ENCODE measurements around the gene KCNK7. TPM values are rescaled to one million over a fixed set of nuclear protein-coding genes. Genes with fewer than 3 reads are reported as not detected.

The KCNK7 gene
- total RNA-seq, 1 donor from 2014 or later: 0.17 TPM

DNA sequence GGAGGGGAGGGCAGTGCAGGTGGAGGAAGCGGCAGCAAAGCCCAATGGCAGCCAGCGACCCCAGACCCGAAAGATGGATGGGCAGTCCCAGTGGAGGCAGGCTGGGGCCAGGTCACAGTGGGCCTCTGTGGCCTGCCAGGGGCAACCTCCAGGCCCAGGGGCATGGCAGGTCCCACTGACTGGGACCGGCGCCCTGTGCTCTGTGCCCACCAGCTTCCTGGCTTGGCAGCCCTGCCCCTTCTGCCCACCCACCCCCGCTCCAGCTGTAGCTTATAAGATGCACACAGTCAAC, 4.3 kb upstream of the KCNK7 start:
- TF ChIP-seq, protein P1, sequence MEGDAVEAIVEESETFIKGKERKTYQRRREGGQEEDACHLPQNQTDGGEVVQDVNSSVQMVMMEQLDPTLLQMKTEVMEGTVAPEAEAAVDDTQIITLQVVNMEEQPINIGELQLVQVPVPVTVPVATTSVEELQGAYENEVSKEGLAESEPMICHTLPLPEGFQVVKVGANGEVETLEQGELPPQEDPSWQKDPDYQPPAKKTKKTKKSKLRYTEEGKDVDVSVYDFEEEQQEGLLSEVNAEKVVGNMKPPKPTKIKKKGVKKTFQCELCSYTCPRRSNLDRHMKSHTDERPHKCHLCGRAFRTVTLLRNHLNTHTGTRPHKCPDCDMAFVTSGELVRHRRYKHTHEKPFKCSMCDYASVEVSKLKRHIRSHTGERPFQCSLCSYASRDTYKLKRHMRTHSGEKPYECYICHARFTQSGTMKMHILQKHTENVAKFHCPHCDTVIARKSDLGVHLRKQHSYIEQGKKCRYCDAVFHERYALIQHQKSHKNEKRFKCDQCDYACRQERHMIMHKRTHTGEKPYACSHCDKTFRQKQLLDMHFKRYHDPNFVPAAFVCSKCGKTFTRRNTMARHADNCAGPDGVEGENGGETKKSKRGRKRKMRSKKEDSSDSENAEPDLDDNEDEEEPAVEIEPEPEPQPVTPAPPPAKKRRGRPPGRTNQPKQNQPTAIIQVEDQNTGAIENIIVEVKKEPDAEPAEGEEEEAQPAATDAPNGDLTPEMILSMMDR (conservative IDR thresholded peaks at IDR 0.05; ENCODE audit: low read depth, low read length): no peak
- no peak for DNase-seq (ENCODE audit: low read depth)
- H3K4me3 ChIP-seq (ENCODE audit: low read depth, low read length): no peak overlapping the region

DNA sequence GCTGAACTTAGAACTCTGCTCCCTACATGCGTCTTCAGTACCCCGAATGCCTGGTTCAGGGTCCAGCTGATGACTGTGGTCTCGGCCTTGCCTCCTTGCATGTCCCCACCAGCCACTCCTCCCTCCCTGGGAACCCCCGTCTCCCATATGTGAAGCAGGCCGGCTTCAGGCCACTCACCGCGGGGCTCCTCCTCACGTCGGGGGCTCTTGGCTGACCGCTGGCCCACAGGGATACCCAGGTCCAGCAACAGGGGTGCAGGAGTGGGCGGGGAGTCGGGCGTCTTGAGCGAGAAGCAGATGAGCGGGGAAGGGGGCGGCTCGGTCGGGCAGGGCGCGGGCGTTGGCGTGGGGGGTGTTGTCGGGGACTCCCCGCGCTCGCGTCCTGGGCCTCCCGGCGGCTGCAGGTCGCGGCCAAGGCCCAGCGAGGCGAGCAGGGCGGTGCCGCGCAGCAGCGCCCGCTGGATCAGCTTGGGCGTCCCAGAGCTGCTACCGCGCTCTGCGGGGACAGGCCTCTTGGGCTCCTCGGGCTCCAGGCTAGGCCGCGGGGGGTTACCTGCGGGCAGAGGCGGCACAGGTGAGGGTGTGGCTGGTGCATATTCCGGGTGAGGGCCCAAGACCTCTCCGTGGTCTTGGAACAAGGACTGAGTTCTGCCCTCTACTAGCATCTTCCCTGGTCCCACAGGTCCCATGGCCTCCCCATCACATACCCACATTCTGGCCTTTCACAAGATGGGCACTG, 3.8 kb upstream of the KCNK7 start:
- TF ChIP-seq, protein P1 (conservative IDR thresholded peaks at IDR 0.05; ENCODE audit: low read depth, low read length): no peak
- H3K4me3 ChIP-seq (ENCODE audit: low read depth, low read length): no peak overlapping the region
- DNase-seq (ENCODE audit: low read depth): no peak

DNA sequence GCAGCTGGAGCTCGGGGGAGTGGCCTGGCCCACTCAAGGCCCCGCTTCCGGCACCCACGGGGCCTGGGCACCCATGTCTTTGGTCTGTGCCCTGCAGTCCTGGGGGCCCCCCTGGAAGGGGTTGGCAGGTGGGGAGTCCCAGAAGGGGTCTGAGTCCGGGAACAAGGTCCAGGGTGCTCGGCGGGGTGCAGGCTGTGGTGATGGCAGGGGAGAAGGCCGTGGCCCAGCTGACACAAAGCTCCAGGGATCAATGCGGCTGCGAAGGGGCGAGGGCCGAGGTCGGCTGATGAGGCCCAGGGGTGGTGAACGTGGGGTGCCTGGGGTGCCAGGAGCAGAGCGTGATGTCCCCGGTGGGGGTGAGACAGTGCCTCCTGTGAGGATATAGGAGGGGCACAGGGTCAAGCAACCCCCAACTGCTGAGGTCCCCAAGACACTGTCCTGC, 2.7 kb upstream of the KCNK7 start:
- TF ChIP-seq, protein P1 (conservative IDR thresholded peaks at IDR 0.05; ENCODE audit: low read depth, low read length): no peak
- no peak for DNase-seq (ENCODE audit: low read depth)
- no peak overlapping the region for H3K4me3 ChIP-seq (ENCODE audit: low read depth, low read length)

DNA sequence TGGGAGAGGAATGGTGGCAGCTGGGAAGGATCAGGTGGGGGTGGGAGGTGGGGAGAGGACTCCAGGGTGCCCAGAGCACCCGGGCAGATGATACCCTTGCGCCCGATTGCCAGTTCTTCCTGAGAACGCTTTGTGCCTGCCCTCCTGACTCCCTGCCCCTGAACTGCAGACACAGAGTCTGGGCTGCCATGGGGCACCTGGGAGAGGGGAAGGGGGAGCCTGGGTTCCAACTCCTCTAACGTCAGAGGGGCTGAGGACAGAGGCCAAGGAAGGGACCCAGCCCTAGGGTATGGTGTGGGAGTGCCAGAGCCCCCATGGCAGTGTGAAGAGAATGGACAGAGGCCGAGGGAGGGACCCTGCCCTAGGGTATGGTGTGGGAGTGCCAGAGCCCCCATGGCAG, 920 bp upstream of the KCNK7 start:
- no peak overlapping the region for H3K4me3 ChIP-seq (ENCODE audit: low read depth, low read length)
- DNase-seq (ENCODE audit: low read depth): no peak
- TF ChIP-seq, protein P1 (conservative IDR thresholded peaks at IDR 0.05; ENCODE audit: low read depth, low read length): no peak

DNA sequence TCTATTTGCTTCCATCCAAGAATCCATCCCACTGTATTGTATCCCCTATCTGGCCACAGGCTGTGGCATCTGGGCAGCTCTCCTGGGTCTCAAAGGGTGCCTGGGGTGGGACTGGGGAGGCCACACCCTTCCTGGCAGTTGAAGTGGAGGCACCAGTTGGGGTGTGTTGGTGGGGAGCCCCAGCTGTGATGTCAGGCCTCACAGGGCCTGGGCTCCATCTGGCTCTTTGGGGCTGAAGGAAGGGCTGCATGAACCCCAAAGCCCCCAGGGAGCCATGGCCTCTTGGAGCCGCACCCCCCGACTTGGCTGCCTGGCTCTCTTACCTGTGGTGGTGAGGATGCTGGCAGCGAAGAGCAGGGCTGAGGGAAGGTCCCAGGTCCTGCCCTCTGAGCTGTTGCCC, 469 bp downstream of the KCNK7 start:
- TF ChIP-seq, protein P1 (conservative IDR thresholded peaks at IDR 0.05; ENCODE audit: low read depth, low read length): no peak
- DNase-seq (ENCODE audit: low read depth): no peak
- no peak overlapping the region for H3K4me3 ChIP-seq (ENCODE audit: low read depth, low read length)

DNA sequence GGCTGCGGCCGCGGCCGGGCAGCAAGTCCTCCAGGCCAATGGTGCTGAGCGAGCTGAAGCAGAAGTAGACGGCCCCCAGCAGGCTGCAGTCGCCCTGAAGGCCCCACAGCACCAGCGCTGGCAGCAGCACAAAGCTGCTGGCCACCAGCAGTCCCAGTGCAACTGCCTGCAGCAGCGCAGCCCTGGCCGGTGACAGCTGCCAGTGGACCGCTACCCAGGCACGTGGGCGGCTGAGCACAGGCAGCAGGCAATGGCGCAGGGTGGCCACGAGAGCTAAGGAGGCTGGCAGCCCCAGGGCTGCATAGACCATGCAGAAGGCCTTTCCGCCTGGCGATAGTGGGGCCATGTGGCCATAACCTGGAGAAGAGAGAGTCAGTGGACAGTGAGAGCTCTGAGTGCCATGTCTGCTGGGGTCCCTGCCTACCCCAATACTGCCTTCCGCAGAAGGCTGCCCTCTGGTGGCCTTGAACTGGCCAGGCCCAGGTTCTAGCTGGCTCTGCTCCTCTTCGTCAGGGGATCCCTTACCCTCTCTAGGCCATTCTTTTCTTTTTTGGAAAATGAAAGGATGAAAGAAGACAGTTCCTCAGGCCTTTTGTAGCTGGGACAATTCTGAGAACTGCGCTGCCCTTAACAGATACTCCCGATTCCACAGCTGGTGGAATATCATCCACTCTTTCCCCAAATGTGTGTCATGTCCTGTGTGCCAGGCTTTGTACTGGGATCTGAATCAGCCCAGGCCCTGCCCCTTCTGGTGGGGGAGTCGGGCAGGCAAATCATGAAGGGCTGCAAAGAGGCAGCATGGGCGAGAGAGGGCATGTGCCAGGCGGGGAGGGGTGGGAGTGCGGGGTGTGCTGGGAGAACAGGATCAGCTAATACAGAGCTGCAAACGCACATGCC, 1.8 kb downstream of the KCNK7 start:
- no peak for DNase-seq (ENCODE audit: low read depth)
- no peak overlapping the region for H3K4me3 ChIP-seq (ENCODE audit: low read depth, low read length)
- TF ChIP-seq, protein P1 (conservative IDR thresholded peaks at IDR 0.05; ENCODE audit: low read depth, low read length): peak; percentile 79

Measured in epithelial cell of proximal tubule (primary cell).